ENCODE measurements around the gene THADA.

DNA sequence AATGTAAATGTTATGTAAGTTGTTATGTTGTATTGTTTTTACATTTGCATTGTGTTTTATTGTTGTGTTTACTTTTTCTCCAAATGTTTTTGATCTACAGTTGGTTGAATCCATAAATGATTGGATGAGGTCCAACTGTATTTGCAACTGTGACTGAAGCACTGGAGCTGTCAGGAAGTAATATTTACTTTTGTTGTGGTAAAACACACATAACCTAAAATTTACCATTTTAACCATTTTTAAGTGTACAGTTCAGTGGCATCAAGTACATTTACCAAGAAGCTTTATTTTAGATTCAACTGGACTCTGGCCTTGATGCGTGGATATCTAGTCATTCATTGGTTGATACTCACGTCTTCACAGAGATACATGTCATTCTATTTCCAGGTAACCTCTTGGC is 181.8 kb downstream of the THADA start:
- TF ChIP-seq HDGF (IDR thresholded peaks at IDR 0.05; ENCODE audit: borderline replicate concordance) (no peak), FOXK2 (IDR thresholded peaks at IDR 0.05) (no peak), SP1 (IDR thresholded peaks at IDR 0.05) (no peak), BHLHE40 (IDR thresholded peaks at IDR 0.05; ENCODE audit: borderline replicate concordance) (no peak), L3MBTL2 (conservative IDR thresholded peaks at IDR 0.05) (no peak), SUZ12 (IDR thresholded peaks at IDR 0.05) (no peak), TARDBP (IDR thresholded peaks at IDR 0.05) (no peak)
